BLaER1 treated with 17β-estradiol and CSF1 and Interleukin-3, amounts not matched to agents 10 nM and 100 nM (cell line): Measurements from ENCODE around the gene HADH.

Experiments
- H3K27ac ChIP-seq, 11 experiments: shearing (Covaris generic); formaldehyde crosslinking; 2 replicates each; pipeline ENCODE4 v1.8.1; 2022
- H3K27me3 ChIP-seq, 11 experiments: shearing (Covaris generic); formaldehyde crosslinking; 2 replicates each; pipeline ENCODE4 v1.8.1; 2022
- H3K36me3 ChIP-seq, 11 experiments: shearing (Covaris generic); formaldehyde crosslinking; 2 replicates each; pipeline ENCODE4 v1.8.1; 2022
- H3K4me1 ChIP-seq, 10 experiments: shearing (Covaris generic); formaldehyde crosslinking; 2 replicates each; pipeline ENCODE4 v1.8.1; 2022
- H3K4me2 ChIP-seq, 11 experiments: shearing (Covaris generic); formaldehyde crosslinking; 2 replicates each; pipeline ENCODE4 v1.8.1; 2022
- H3K4me3 ChIP-seq, 10 experiments: shearing (Covaris generic); formaldehyde crosslinking; 2 replicates each; pipeline ENCODE4 v1.8.1; 2022
- H3K9ac ChIP-seq, 11 experiments: shearing (Covaris generic); formaldehyde crosslinking; 2 replicates each; pipeline ENCODE4 v1.8.1; 2022
- H3K9me3 ChIP-seq, 11 experiments: shearing (Covaris generic); formaldehyde crosslinking; replicated peaks in 1 of 11; 2 replicates each; pipeline ENCODE4 v1.8.1; 2022
- H4K20me1 ChIP-seq, 11 experiments: shearing (Covaris generic); formaldehyde crosslinking; 2 replicates each; pipeline ENCODE4 v1.8.1; 2022
- Cebpa-rat ChIP-seq, 11 experiments: shearing (Covaris generic); IDR thresholded peaks; 2 replicates each; pipeline ENCODE4 v1.8.1; 2022

Gene HADH

GRCh38 chr4:107989162-107989536, 540 bp upstream of the HADH start:
- Histone ChIP-seq H3K36me3 (no peaks in the 10 kb centered on the region; a peak in 1 of 22 replicates), H3K4me1 (peaks cover 43 to 59% (median 45%) of the 10 kb centered on the region in 10 experiments), H3K27me3 (no peaks in the 10 kb centered on the region), H3K4me3 (peak overlapping the region; percentile 72 to 96 (median 85)), H3K4me2 (peak overlapping the region; percentile 80 to 92 (median 86)), H3K9ac (peak overlapping the region; percentile 82 to 95 (median 89); a peak in 21 of 22 replicates), H4K20me1 (peaks cover 0 to 36% (median 22%) of the 10 kb centered on the region in 11 experiments; a peak in 14 of 22 replicates), H3K9me3 (no peaks in the 10 kb centered on the region), H3K27ac (peak overlapping the region in 8 of 11 experiments; percentile 83 to 91 (median 85); a peak in 9 of 22 replicates)
- TF ChIP-seq Cebpa-rat (IDR thresholded peaks at IDR 0.05): no peak

DNA sequence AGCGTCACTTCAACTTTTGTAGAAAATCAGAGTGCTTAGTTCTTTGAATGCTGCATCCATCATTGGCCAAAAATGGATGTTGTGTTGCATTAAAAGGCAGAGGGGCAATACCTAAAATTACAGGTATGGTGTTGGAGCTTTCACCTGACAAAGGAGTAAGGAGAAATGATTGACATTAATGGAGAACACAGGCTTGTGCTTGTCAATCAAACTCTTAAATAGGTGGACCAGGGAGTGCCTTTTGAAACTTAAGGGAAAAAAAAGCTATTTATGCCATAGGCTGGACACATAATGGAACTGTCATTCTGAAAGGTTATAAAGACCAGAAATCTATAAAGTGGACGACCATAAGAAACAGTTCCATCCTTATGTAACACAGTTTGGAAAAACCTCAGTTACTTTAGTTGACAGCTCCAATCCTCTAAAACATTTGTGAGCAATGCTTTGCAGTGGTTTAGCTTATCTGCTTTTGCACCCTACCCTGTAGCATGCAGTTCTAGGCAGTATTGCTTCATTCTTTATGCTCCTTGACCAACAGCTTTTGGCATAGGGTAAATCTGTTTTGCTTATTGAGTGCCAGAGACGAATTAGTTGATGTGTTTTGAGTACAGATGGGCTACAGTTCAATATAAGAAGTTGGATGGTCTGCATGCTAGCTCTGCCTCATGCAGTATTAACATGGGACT, 2.4 kb downstream of the HADH start:
- Histone ChIP-seq H3K27me3 (no peaks in the 10 kb centered on the region), H3K27ac (no peak overlapping the region), H3K4me1 (peaks cover 61 to 77% (median 68%) of the 10 kb centered on the region in 10 experiments), H3K9me3 (no peaks in the 10 kb centered on the region), H4K20me1 (peaks cover 0 to 47% (median 29%) of the 10 kb centered on the region in 11 experiments; a peak in 15 of 22 replicates), H3K4me3 (0 out of 20 replicates have a peak overlapping the region, but pooled peaks of 1 of the 10 experiments have one; percentile 83), H3K36me3 (peaks cover 0 to 25% (median 13%) of the 10 kb centered on the region in 11 experiments; a peak in 13 of 22 replicates), H3K9ac (peak overlapping the region in 1 of 11 experiments; percentile 10; a peak in 1 of 22 replicates), H3K4me2 (peak overlapping the region; percentile 80 to 92 (median 86); a peak in 21 of 22 replicates)
- TF ChIP-seq Cebpa-rat (IDR thresholded peaks at IDR 0.05): no peak

- Histone ChIP-seq H3K4me2 (peak overlapping the region; percentile 57 to 92 (median 85)), H3K27me3 (no peaks in the 10 kb centered on the region), H3K4me3 (no peak overlapping the region), H3K27ac (0 out of 22 replicates have a peak overlapping the region, but pooled peaks of 2 of the 11 experiments have one; percentile 3 to 7), H3K36me3 (peaks cover 0 to 35% (median 17%) of the 10 kb centered on the region in 11 experiments; a peak in 18 of 22 replicates), H3K4me1 (peaks cover 60 to 81% (median 72%) of the 10 kb centered on the region in 10 experiments), H4K20me1 (peaks cover 0 to 47% (median 29%) of the 10 kb centered on the region in 11 experiments; a peak in 15 of 22 replicates), H3K9ac (peak overlapping the region in 4 of 11 experiments; percentile 1 to 36 (median 22); a peak in 2 of 22 replicates), H3K9me3 (peaks cover 0 to 2% (median 0%) of the 10 kb centered on the region in 11 experiments; a peak in 2 of 22 replicates)
- TF ChIP-seq Cebpa-rat (IDR thresholded peaks at IDR 0.05): no peak
Observed at GRCh38 chr4:107993969-107994368, 4.3 kb downstream of the HADH start.

DNA sequence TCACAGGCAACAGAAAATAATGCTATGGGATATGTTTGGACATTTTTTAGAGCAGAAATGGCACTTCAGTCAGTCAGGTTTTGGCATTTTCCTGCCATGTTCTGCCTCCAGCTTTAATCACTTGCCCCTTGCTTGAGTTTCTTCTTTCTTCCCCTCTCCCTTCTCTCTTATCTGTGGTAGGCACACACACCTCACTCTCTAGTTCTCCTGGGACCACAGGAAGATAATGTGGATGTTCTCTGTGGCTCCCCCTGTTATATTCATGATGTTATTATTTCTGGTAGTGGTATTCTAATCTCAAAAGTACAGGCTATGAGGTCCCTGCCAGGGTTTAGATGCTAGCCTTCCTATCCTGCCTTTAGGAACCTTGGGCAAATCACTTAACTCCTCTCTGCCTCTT, 5.2 kb downstream of the HADH start:
- Histone ChIP-seq H4K20me1 (peaks cover 0 to 47% (median 29%) of the 10 kb centered on the region in 11 experiments; a peak in 15 of 22 replicates), H3K4me3 (no peak overlapping the region), H3K4me2 (peak overlapping the region; percentile 57 to 92 (median 85)), H3K4me1 (peaks cover 57 to 77% (median 67%) of the 10 kb centered on the region in 10 experiments), H3K36me3 (peaks cover 0 to 44% (median 25%) of the 10 kb centered on the region in 11 experiments; a peak in 20 of 22 replicates), H3K27ac (no peak overlapping the region), H3K27me3 (no peaks in the 10 kb centered on the region), H3K9ac (no peak overlapping the region), H3K9me3 (peaks cover 0 to 5% (median 0%) of the 10 kb centered on the region in 11 experiments; a peak in 2 of 22 replicates)
- no peak for TF ChIP-seq Cebpa-rat (IDR thresholded peaks at IDR 0.05)

- Histone ChIP-seq H3K36me3 (peaks cover 6 to 67% (median 46%) of the 10 kb centered on the region in 11 experiments; a peak in 21 of 22 replicates), H4K20me1 (peaks cover 0 to 37% (median 22%) of the 10 kb centered on the region in 11 experiments; a peak in 15 of 22 replicates), H3K4me3 (no peak overlapping the region), H3K4me1 (peaks cover 42 to 62% (median 52%) of the 10 kb centered on the region in 10 experiments), H3K27me3 (no peaks in the 10 kb centered on the region), H3K9ac (peak overlapping the region in 8 of 11 experiments; percentile 15 to 35 (median 32); a peak in 10 of 22 replicates), H3K27ac (peak overlapping the region in 9 of 11 experiments; percentile 28 to 58 (median 44); a peak in 17 of 22 replicates), H3K4me2 (peak overlapping the region; percentile 63 to 88 (median 70)), H3K9me3 (peaks cover 0 to 21% (median 12%) of the 10 kb centered on the region in 11 experiments; a peak in 13 of 22 replicates)
- no peak for TF ChIP-seq Cebpa-rat (IDR thresholded peaks at IDR 0.05)
Observed at GRCh38 chr4:107996949-107997788, 7.5 kb downstream of the HADH start.

GRCh38 chr4:107997794-107998193, 8.1 kb downstream of the HADH start:
- Histone ChIP-seq H3K9ac (peak overlapping the region in 7 of 11 experiments; percentile 15 to 35 (median 32); a peak in 7 of 22 replicates), H3K4me2 (peak overlapping the region; percentile 63 to 88 (median 70)), H3K4me1 (peaks cover 35 to 55% (median 46%) of the 10 kb centered on the region in 10 experiments), H4K20me1 (peaks cover 0 to 30% (median 16%) of the 10 kb centered on the region in 11 experiments; a peak in 15 of 22 replicates), H3K4me3 (no peak overlapping the region), H3K27ac (peak overlapping the region in 9 of 11 experiments; percentile 28 to 58 (median 44); a peak in 16 of 22 replicates), H3K27me3 (no peaks in the 10 kb centered on the region), H3K9me3 (peaks cover 0 to 25% (median 15%) of the 10 kb centered on the region in 11 experiments; a peak in 14 of 22 replicates), H3K36me3 (peaks cover 6 to 73% (median 51%) of the 10 kb centered on the region in 11 experiments; a peak in 21 of 22 replicates)
- TF ChIP-seq Cebpa-rat (IDR thresholded peaks at IDR 0.05): no peak

DNA sequence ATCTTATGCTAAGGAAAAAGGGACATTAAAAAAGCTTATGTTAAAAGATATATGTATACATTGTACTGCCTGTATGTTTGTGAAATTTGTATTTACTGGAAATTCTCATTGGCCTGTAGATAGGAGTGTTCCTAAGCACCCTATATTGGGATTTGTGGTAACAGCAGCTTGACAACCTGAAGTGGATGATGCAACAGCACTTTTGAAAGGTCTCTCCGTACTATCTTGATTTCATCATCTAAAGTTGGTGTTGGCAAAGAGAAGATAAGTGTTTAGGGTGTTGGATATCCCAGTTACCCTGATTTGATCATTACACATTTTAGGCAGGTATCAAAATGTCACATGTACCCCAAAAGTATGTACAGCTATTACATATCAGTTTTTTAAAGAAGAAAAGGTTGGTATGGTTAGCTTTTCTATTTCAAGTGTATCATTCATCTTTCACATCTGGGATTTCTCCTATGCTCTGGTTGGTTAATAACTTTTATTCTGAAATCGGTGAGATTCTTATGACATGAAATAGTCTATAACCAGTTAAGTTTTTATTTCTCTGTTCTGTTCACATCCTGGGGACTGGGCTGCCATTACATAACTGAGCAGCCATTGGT, 10.3 kb downstream of the HADH start:
- no peak overlapping the region for H3K4me3 ChIP-seq
- no peak overlapping the region for H3K27ac ChIP-seq
- no peaks in the 10 kb centered on the region for H3K27me3 ChIP-seq
- TF ChIP-seq Cebpa-rat (IDR thresholded peaks at IDR 0.05): no peak
- peaks cover 0 to 9% (median under 1%) of the 10 kb centered on the region in 11 experiments; a peak in 6 of 22 replicates for H4K20me1 ChIP-seq
- H3K9me3 ChIP-seq: peaks cover 0 to 26% (median 15%) of the 10 kb centered on the region in 11 experiments; a peak in 14 of 22 replicates
- no peak overlapping the region for H3K9ac ChIP-seq
- H3K4me2 ChIP-seq: no peak overlapping the region
- peaks cover 17 to 48% (median 37%) of the 10 kb centered on the region in 10 experiments for H3K4me1 ChIP-seq
- H3K36me3 ChIP-seq: peaks cover 6 to 82% (median 51%) of the 10 kb centered on the region in 11 experiments; a peak in 21 of 22 replicates
